HG03457 (cell line): Measurements from ENCODE around the gene UNC93B1.
"Not testable (repeated sequence)": the region's sequence is repeated elsewhere in the genome, so short reads cannot be mapped to it uniquely, and the experiment has no call there.

Experiments
- ATAC-seq: cut with Tn5 transposase; IDR thresholded peaks from one replicate; pipeline ENCODE4 v1.9.1; 2021; ENCODE audit warnings: moderate number of reproducible peaks; ENCODE audit not compliant: unreplicated experiment

UNC93B1 gene

DNA sequence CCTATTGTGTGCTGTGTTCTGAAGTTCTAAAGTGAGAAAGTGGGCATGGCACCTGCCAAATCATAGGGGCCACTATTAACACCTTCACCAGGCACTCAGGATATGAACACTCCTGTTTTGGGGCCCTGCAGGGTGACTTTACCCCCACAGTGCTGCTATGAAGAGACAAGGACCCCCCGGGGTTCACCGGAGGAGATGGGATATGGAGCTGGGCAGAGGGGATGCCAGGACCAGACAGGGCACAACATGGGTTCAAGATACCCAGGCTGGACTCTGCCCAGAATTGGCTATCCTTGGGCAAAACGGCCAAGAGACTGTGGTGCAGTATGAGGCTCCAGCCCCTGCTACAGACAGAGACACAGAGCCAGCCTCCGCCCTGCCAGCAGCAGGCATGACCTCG lies 9.5 kb downstream of the UNC93B1 start:
- not testable (repeated sequence) for ATAC-seq

GRCh38 chr11:67993821-67994220 lies 10.1 kb downstream of the UNC93B1 start:
- not testable (repeated sequence) for ATAC-seq

DNA sequence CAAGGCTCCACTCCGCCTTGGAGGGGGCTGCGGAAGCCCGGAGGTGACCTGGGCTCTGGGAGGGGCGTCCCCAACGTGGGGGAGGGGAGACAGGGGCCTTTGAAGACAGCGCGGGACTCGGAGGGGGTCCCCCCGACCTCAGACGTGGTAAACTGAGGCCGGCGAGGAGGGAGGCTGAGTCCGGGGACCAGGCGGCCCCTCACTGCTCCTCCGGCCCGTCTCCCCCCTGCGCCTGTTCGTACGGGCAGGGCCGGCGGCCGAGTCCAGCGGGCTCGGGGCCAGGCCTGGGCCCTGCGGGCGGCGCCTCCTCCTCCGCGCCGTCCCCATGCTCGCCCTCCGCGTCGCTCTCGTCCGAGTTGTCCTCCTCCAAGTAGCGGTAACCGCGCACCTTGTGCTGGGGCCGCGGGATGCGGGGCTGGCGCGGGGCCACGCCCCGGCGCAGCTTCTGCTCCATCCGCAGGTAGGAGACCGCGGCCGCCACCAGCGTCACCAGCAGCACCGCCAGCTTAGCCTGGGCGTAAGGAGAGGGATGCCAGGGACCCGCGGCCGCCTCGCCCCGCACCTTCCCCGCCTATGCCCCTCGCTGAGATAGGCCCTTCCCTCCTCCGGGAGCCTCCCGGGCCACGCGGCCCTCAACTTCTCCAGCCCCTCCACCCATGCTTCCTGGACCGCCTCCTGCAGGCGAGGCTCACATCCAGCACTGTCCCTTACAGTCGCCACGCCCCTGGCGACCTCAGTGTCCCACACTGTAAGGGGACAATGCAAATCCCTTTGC lies 12.4 kb downstream of the UNC93B1 start:
- ATAC-seq: not testable (repeated sequence)

DNA sequence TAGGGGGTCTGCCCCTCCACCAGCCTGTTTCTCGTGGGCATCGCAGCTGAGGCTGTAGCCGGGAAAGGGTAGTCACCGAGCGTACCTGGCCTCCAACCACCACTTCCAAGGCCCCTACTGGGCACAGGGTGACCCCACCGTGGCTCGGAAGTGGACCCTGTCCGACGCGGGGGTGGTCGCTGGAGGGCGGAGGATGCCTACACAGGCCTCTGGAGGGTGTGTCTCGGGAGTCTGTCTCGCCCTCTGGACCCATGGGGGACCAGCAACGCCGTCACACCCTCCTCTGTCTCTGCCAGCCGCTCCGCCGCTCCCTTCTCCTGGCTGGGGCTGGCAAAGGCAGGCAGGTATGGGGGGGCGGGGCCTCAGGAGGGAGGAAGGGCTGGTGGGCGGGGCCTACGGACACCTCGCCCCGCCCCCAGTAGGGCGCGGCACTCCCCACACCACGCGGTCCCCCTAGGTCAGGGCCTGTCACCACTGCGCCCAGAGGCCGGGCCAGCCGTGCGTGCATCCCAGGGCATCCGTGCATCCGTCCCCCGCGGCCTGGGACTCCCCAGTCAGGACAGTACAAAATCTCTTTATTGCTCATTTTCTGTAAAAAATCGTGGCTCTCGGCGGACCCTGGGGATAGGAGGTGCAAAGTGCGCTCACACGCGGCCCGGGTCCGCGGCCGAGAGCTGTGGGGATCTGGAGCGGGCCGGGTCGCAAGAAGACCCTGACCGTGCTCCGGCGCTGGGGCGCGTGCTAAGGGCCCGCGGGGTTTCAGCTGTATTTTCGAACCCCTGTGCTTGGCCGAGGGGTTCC lies 13.2 kb downstream of the UNC93B1 start:
- not testable (repeated sequence) for ATAC-seq

DNA sequence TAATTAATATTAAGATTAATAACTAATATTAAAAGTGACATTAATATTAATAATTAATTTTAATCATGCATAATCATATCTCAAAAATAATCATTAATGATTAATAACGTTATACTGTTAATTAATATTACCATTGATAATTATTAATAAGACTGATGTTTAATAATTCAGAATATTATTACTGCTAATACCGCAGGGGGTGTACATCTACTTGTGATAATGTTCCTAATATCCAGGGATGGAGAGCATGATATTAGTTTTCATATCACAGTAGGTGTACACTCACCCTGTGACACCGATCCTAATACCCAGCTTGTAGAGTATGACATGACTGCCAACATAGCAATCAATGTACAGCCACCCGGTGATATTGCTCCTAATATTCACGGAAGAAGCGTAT lies 18.6 kb downstream of the UNC93B1 start:
- ATAC-seq: not testable (repeated sequence)

DNA sequence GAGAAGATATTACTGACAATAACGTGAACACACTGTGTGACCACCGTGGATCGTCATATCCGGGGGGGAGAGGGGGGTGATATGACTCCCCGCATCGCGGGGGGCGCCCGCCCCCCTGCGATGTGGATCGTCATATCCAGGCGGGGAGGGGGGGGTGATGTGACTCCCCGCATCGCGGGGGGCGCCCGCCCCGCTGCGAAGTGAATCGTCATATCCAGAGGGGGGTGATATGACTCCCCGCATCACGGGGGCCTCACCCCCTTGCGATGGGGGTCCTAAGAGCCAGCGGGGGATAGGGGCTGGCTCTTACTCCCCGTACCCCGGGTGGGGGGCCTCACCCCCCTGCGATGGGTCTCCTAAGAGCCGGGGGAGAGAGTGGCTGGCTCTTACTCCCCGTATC lies 19.9 kb downstream of the UNC93B1 start:
- ATAC-seq: no peak

GRCh38 chr11:67982255-67982857 lies 21.5 kb downstream of the UNC93B1 start:
- not testable (repeated sequence) for ATAC-seq

GRCh38 chr11:67981226-67981625 lies 22.7 kb downstream of the UNC93B1 start:
- ATAC-seq: not testable (repeated sequence)

GRCh38 chr11:67978766-67979418 lies 25.0 kb downstream of the UNC93B1 start:
- not testable (repeated sequence) for ATAC-seq

DNA sequence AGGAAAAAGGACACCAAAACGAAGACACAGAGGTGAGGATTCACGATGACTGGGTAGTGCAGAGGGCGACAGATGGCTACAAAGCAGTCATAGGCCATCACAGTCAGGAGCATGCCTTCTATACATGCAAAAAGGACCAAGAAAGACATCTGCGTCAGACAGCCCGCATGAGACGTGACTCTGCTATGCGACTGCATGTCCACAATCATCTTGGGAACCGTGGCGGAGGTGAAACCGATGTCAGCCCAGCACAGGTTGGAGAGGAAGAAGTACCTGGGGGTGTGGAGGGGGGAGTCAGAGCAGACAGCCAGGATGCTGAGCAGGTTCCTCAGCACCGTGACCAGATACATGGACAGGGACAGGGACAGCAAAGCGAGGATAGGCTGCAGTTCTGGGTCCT lies 29.2 kb downstream of the UNC93B1 start:
- ATAC-seq: not testable (repeated sequence)

GRCh38 chr11:67965830-67966348 lies 38.0 kb downstream of the UNC93B1 start:
- ATAC-seq: not testable (repeated sequence)

DNA sequence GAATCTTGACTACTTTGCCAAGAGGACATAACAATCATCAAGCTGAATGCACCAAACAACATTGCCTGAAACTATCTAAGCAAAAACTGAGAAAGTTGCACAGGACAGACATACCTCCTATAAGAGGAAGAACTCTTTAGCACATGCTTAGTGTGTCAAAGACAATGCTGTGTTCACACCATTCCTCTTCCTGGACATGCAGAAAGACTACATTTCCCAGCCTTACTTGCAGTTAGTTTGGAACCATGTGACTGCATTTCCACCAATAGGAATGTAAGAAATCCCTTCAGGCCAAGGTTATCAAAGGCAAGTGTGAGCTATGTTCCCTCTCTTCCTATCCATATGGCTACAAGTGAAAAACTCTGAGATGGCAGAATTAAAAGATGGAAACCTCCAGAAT lies 39.2 kb downstream of the UNC93B1 start:
- ATAC-seq: not testable (repeated sequence)

GRCh38 chr11:67963879-67964278 lies 40.0 kb downstream of the UNC93B1 start:
- not testable (repeated sequence) for ATAC-seq

DNA sequence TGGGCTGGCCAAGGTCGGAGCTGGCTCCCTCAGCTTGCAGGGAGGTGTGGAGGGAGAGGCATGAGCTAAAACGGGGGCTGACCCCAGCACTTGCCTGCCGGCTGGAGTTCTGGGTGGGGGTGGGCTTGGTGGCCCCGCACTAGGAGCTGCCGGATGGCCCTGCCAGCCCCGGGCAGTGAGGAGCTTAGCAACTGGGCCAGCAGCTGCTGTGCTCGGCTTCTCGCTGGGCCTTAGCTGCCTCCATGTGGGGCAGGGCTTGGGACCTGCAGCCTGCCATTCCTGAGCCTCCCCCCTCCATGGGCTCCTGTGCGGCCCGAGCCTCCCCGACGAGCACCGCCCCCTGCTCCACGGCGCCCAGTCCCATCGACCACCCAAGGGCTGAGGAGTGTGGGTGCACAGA lies 40.7 kb downstream of the UNC93B1 start:
- ATAC-seq: not testable (repeated sequence)

DNA sequence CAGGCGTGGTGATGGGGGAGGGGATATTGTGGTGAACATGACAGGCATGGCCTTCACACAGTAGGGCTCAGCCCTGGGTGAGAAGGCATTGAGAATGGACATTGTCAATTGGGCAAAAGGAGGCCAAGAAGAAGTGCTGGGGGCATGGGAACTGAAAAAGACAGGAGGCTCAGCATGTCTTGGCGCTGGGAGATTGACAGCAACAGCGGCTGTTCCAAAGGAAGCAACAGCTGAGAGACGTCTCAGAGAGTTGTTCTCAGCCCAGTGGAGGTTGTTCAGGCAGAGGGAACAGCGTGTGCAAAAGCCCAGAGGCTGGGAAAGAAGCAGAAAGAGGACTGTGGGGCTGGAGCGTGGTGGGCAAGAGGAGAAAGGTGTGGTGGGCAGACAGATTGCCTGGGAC lies 47.7 kb downstream of the UNC93B1 start:
- not testable (repeated sequence) for ATAC-seq

DNA sequence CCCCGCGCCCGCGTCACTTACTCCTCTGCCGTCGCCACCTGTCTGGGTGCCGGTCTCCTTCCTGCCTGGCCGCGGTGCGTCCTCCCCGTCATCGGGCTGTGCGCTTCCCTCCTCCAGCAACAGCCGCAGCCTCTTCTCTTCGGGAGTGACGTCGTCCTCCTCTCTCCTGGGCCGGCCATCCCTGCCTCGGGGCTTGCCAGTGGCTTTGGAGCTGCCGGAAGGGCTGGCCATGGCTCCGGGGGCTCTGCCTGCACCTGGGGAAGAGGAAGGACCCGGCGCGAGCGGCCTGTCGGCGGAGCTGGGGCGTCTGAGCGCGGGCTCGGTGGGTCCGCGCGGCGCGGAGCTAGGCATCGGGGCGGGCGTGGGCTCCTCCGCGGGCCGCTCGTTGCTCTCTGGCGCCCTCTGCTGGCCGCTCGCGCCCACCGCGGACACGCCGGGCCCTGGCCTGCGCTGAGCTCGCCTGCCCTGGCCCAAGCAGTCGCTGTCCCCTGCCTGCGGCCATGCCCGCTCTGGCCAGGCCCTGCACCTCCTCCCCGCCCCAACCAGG lies 48.4 kb downstream of the UNC93B1 start:
- not testable (repeated sequence) for ATAC-seq

- not testable (repeated sequence) for ATAC-seq
Measured at GRCh38 chr11:67954971-67955370, 48.9 kb downstream of the UNC93B1 start.

GRCh38 chr11:67954251-67954650 lies 49.6 kb downstream of the UNC93B1 start:
- not testable (repeated sequence) for ATAC-seq

DNA sequence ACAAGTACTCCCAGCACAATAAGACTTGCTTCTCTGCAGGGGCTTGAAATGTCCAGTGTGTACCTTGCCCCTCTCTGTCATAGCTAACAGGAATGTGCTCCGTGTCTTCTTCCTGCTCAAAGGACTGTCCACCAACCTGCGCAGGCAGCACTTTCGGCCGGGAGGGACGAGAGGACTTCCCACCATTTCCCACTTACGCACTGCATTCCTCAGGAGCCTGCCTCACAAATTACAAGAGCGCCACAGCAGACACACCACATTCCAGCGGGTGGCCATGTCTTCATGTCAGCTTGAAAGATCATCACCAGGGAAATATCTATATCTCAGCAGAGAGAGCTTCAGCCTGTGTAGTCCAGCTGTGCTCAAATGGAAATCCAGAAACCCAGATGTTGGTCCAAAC lies 53.2 kb downstream of the UNC93B1 start:
- ATAC-seq: not testable (repeated sequence)

- ATAC-seq: not testable (repeated sequence)
Measured at GRCh38 chr11:67947785-67948184, 56.1 kb downstream of the UNC93B1 start.
